Vagina (tissue), 2 donors: ENCODE measurements around the gene ZNF407.

ENCODE experiments used
- POLR2A ChIP-seq, 2 donors: fragments of 450-650 bp; IDR thresholded peaks; one replicate each; pipeline ENCODE4 v1.6.1; 2017; ENCODE audit warnings: antibody characterized with exemption in 2 of 2, mild to moderate bottlenecking in 2 of 2, moderate library complexity in 2 of 2
- TF ChIP-seq, protein P1 (sequence below), 3 experiments: fragments of 450-650 bp in 2 of 3; fragments of 200-600 bp in 1 of 3; sonication (generic) in 1 of 3; IDR thresholded peaks; one replicate each; pipeline ENCODE4 v1.5.1; 2017 to 2019; ENCODE audit warnings: antibody characterized with exemption in 3 of 3, mild to moderate bottlenecking in 2 of 3, moderate library complexity in 2 of 3

DNA sequence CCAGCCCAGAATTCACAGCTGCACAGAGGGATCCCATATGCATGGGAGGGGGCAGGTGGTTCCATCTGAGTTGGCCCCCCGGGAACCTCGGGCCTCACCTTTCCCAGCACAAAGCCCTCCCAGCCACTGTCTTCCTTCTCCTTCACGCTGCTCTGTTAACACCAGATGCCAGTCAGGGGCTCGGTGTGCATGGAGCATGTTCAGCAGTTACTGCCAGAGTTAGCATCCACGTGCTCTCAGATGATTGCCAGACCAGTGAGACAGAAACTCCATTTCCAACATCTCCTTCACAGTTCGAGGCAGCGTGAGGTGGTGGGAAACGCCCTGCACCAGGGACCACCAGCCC, 510.2 kb downstream of the ZNF407 start:
- TF ChIP-seq, protein P1, sequence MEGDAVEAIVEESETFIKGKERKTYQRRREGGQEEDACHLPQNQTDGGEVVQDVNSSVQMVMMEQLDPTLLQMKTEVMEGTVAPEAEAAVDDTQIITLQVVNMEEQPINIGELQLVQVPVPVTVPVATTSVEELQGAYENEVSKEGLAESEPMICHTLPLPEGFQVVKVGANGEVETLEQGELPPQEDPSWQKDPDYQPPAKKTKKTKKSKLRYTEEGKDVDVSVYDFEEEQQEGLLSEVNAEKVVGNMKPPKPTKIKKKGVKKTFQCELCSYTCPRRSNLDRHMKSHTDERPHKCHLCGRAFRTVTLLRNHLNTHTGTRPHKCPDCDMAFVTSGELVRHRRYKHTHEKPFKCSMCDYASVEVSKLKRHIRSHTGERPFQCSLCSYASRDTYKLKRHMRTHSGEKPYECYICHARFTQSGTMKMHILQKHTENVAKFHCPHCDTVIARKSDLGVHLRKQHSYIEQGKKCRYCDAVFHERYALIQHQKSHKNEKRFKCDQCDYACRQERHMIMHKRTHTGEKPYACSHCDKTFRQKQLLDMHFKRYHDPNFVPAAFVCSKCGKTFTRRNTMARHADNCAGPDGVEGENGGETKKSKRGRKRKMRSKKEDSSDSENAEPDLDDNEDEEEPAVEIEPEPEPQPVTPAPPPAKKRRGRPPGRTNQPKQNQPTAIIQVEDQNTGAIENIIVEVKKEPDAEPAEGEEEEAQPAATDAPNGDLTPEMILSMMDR (IDR thresholded peaks at IDR 0.05), result no peak
- no peak for TF ChIP-seq POLR2A (IDR thresholded peaks at IDR 0.05)
